ENCODE measurements around the gene LCK. TPM values are rescaled to one million over a fixed set of nuclear protein-coding genes. Genes with fewer than 3 reads are reported as not detected.
A peak's percentile ranks its signal among the peaks of the same experiment; 100 is the strongest.

The LCK gene
- total and polyA plus RNA-seq, 9 of the 15 experiments (the other 6 are each of a cell fraction or from before 2014, with no cell fraction given): 0.04 to 0.47 (median 0.13) TPM; not detected in 6

GRCh38 chr1:32240140-32240951, 10.7 kb upstream of the LCK start:
- Histone ChIP-seq H2AFZ (ENCODE audit: low read depth, low read length) (no peak overlapping the region; the same call in 1 of the 2 replicates), H3K27ac (ENCODE audit: extremely low read depth, low read depth, low read length) (no peak overlapping the region), H3K9ac (ENCODE audit: insufficient read depth in 1 of 2, low read depth in 2 of 2, low read length in 2 of 2) (peak overlapping the region in 1 of 2 experiments; percentile 7; a peak in 1 of 4 replicates), H3K4me2 (ENCODE audit: insufficient read depth, low read length) (no peak overlapping the region), H3K4me3 (no peak overlapping the region), H3K9me3 (replicated peaks; ENCODE audit: control insufficient read depth, insufficient read depth, low read depth, low read length) (no peaks in the 10 kb centered on the region), H3K27me3 (ENCODE audit: control insufficient read depth in 2 of 2, insufficient read depth in 2 of 2, low read length in 2 of 2) (no peaks in the 10 kb centered on the region), H3K79me2 (ENCODE audit: control insufficient read depth, insufficient read depth, low read length) (no peaks in the 10 kb centered on the region), H3K36me3 (ENCODE audit: control insufficient read depth, insufficient read depth, low read length) (no peaks in the 10 kb centered on the region), H3K4me1 (replicated peaks in 1 of 2; ENCODE audit: control insufficient read depth in 2 of 2, insufficient read depth in 2 of 2, low read length in 2 of 2) (peaks cover 23 to 26% of the 10 kb centered on the region in 2 experiments; a peak in 4 of 5 replicates), H4K20me1 (replicated peaks; ENCODE audit: control insufficient read depth, insufficient read depth, low read length) (no peaks in the 10 kb centered on the region), H3K9me1 (ENCODE audit: control insufficient read depth, insufficient read depth, low read length) (no peaks in the 10 kb centered on the region)
- in situ Hi-C loops (cut with MboI): no loop called here
- intact Hi-C loops (cut with micrococcal nuclease): no loop called here
- ChIA-PET CTCF (ENCODE audit: low intra/inter-chr PET ratio) (no interaction called here), POLR2A (interaction anchor here (0.6 to 1.3 kb wide), 5 partner anchors 8 to 41 kb away, joined by 3 to 6 read pairs (median 4); no protein-coding TSS in a partner anchor)
- WGBS (ENCODE audit: insufficient coverage, low coverage, missing lambda C conversion rate): 87% methylated on average over 52 of the region's 62 CpGs
- ATAC-seq (no peak), FAIRE-seq (no peak), DNase-seq (ENCODE audit: extremely low read depth in 1 of 4, low spot score in 3 of 4) (no peak)
- no TSS peak for BruUV-seq (replicated peaks)
- TF ChIP-seq, protein P1, sequence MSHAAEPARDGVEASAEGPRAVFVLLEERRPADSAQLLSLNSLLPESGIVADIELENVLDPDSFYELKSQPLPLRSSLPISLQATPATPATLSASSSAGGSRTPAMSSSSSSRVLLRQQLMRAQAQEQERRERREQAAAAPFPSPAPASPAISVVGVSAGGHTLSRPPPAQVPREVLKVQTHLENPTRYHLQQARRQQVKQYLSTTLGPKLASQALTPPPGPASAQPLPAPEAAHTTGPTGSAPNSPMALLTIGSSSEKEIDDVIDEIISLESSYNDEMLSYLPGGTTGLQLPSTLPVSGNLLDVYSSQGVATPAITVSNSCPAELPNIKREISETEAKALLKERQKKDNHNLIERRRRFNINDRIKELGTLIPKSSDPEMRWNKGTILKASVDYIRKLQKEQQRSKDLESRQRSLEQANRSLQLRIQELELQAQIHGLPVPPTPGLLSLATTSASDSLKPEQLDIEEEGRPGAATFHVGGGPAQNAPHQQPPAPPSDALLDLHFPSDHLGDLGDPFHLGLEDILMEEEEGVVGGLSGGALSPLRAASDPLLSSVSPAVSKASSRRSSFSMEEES (CRISPR knock-in tag; IDR thresholded peaks at IDR 0.05): no peak
- TF ChIP-seq CTCFL (IDR thresholded peaks at IDR 0.05; ENCODE audit: borderline replicate concordance, insufficient read depth, low read depth, low read length, poor library complexity, severe bottlenecking) (no peak), NCOA1 (IDR thresholded peaks at IDR 0.05; ENCODE audit: low read depth) (no peak), CREB3L1 (IDR thresholded peaks at IDR 0.05; ENCODE audit: borderline replicate concordance, low read depth) (no peak), SRF (CRISPR knock-in tag; IDR thresholded peaks at IDR 0.05) (no peak), CREM (IDR thresholded peaks at IDR 0.05; ENCODE audit: low read depth) (no peak), BMI1 (IDR thresholded peaks at IDR 0.05; ENCODE audit: low read length) (no peak), TCF7 (IDR thresholded peaks at IDR 0.05; ENCODE audit: borderline replicate concordance) (no peak), NBN (IDR thresholded peaks at IDR 0.05; ENCODE audit: low read depth) (no peak), PCBP1 (IDR thresholded peaks at IDR 0.05; ENCODE audit: low read depth, low read length, poor library complexity, severe bottlenecking) (no peak), ELF2 (CRISPR knock-in tag; IDR thresholded peaks at IDR 0.05) (no peak)
- TF ChIP-seq, protein P2, sequence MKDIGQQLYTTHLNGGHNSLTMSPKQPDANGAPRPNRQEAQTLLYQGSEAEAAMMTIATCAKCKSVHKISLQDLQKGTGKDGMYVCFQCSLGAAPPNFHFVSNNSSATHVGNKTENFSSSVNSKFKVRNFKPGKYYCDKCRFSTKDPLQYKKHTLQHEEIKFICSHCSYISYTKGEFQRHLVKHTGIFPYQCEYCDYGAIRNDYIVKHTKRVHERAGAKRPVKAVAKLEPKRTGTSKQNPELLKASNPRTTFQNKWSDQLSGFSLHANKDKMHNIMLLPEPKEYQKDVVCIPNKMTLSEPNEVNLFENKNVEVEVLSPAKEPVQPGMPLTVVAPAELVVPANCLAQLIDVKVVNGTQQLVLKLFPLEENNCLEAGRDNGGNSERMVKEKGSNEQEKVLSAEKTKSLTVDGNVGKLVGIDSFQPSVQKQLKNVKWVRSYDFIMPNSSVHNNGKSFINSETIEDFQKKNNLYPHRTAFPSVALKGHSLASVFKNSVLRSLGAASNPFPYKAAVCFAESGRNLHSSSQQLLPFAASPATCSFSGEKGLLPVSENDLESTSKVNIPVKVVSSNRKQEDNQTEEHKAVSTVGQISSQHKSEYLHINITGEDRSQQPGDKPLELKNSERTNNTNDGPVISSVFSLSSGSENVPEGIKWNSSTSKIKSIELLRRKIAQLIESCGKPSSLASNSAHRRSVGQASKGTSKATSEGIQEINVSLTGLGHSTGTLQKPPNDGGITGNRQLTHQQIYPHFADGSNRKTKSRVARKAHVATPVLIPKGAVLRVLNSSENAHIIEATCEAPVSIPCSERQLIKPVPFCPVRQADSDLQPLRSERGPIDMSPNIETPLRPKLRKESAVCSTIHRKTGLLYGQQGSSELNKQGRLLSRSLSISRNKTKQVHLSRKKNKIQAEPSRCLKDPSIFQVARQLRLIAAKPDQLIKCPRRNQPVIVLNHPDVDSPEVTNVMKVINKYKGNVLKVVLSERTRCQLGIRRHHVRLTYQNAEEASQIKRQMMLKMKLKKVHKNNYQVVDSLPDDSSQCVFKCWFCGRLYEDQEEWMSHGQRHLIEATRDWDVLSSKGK (CRISPR knock-in tag; IDR thresholded peaks at IDR 0.05): no peak

Measured in K562 (cell line).